DOHH2 (cell line): ENCODE data around the gene DNAJC4.

Experiments used
- EZH2phosphoT487 ChIP-seq: fragments of 200-600 bp; sonication (generic); IDR thresholded peaks from 2 replicates; pipeline ENCODE4 v1.6.1; 2017; ENCODE audit warnings: borderline replicate concordance, mild to moderate bottlenecking, antibody characterized with exemption, low read length, moderate library complexity, mixed read lengths
- TF ChIP-seq, protein P1 (sequence below): fragments of 200-600 bp; sonication (generic); IDR thresholded peaks from one replicate; pipeline ENCODE4 v1.5.1; 2014; ENCODE audit warnings: antibody characterized with exemption, mild to moderate bottlenecking, low read depth, low read length; ENCODE audit not compliant: poor library complexity, severe bottlenecking

DNA sequence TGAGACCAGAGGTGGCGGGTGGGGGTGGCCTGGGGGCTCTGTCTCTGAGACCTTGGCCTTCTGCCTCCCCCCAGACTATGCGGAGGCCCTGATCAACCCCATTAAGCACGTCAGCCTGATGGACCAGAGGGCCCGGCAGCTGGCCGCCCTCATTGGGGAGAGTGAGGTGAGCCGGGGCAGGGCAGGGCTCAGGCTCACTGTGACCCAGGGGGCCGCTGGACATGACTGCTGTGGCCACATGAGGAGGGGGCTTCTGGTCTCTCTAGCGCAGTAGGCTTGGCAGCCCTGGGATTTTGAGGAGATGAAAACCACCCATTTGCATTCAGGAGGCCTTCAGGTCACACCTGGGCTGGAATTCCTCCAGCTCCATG lies 33.6 kb downstream of the DNAJC4 start:
- TF ChIP-seq, protein P1, sequence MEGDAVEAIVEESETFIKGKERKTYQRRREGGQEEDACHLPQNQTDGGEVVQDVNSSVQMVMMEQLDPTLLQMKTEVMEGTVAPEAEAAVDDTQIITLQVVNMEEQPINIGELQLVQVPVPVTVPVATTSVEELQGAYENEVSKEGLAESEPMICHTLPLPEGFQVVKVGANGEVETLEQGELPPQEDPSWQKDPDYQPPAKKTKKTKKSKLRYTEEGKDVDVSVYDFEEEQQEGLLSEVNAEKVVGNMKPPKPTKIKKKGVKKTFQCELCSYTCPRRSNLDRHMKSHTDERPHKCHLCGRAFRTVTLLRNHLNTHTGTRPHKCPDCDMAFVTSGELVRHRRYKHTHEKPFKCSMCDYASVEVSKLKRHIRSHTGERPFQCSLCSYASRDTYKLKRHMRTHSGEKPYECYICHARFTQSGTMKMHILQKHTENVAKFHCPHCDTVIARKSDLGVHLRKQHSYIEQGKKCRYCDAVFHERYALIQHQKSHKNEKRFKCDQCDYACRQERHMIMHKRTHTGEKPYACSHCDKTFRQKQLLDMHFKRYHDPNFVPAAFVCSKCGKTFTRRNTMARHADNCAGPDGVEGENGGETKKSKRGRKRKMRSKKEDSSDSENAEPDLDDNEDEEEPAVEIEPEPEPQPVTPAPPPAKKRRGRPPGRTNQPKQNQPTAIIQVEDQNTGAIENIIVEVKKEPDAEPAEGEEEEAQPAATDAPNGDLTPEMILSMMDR: no peak
- TF ChIP-seq EZH2phosphoT487: no peak
